ENCODE measurements around the gene OPHN1. TPM values are rescaled to one million over a fixed set of nuclear protein-coding genes. Genes with fewer than 3 reads are reported as not detected.

Gene OPHN1
- total and polyA plus RNA-seq, 10 of the 15 experiments (the other 5 are each of a cell fraction or from before 2014, with no cell fraction given): under 0.01 to 0.03 (median 0.03) TPM; not detected in 6

GRCh38 chrX:68175562-68175961 lies 257.7 kb downstream of the OPHN1 start (continued):
- TF ChIP-seq ZNF384 (IDR thresholded peaks at IDR 0.05; ENCODE audit: borderline replicate concordance, low read depth, low read length): no peak

DNA sequence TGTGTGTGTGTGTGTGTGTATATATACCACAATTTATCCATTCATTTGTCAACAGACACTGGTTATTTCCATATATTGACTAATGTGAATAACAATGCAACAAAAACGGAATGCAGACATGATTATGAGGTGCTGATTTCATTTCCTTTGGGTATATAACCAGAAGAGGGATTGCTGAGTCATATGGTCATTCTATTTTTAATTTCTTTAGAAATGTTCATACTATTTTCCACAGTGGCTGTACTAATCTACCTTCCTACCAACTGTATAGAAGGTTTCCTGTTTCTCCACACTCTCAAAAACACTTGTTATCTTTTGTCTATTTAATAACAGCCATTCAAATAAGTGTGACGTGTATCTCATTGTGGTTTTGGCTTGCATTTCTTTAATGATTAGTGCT lies 269.9 kb downstream of the OPHN1 start:
- no peaks in the 10 kb centered on the region for H3K79me2 ChIP-seq (ENCODE audit: control insufficient read depth, insufficient read depth, low read length)
- FAIRE-seq (no peak), DNase-seq (ENCODE audit: low read depth, low spot score) (no peak), ATAC-seq (no peak)
- no TSS peak for BruUV-seq (replicated peaks)
- no peaks in the 10 kb centered on the region for H3K9me3 ChIP-seq (replicated peaks; ENCODE audit: control insufficient read depth, insufficient read depth, low read length)
- SMC1A ChIA-PET (ENCODE audit: uncharacterized antibody, unreplicated experiment): no interaction called here
- CTCF ChIA-PET: no interaction called here
- intact Hi-C loops (cut with micrococcal nuclease; ENCODE audit: unreplicated experiment) (no loop called here), in situ Hi-C loops (cut with MboI) (no loop called here)
- no peaks in the 10 kb centered on the region for H4K20me1 ChIP-seq (ENCODE audit: control insufficient read depth, insufficient read depth)
- no peaks in the 10 kb centered on the region for H3K4me1 ChIP-seq (ENCODE audit: control insufficient read depth, insufficient read depth, low read length)
- RAD21 ChIA-PET (ENCODE audit: unreplicated experiment): no interaction called here
- POLR2A ChIA-PET: no interaction called here
- no peak overlapping the region for H3K9ac ChIP-seq (ENCODE audit: control insufficient read depth, insufficient read depth, low read length)
- WGBS (ENCODE audit: insufficient coverage, insufficient replicate concordance, low lambda C conversion rate, missing lambda C conversion rate): 0% methylated on average over 2 of the region's 2 CpGs
- H3K27ac ChIP-seq (ENCODE audit: control insufficient read depth, insufficient read depth): no peak overlapping the region
- H3K36me3 ChIP-seq (ENCODE audit: control insufficient read depth in 2 of 2, insufficient read depth in 2 of 2, low read length in 1 of 2): no peaks in the 10 kb centered on the region
- H2AFZ ChIP-seq (ENCODE audit: control insufficient read depth, low read depth, low read length): no peak overlapping the region
- H3K4me3 ChIP-seq: no peak overlapping the region
- H3K4me2 ChIP-seq (ENCODE audit: control insufficient read depth, insufficient read depth): no peak overlapping the region
- H3K27me3 ChIP-seq (replicated peaks in 1 of 2; ENCODE audit: control insufficient read depth in 2 of 2, insufficient read depth in 2 of 2, low read length in 1 of 2): no peaks in the 10 kb centered on the region
- TF ChIP-seq RELA (IDR thresholded peaks at IDR 0.05; ENCODE audit: borderline replicate concordance, partially characterized antibody) (no peak), NFIC (IDR thresholded peaks at IDR 0.05; ENCODE audit: low read depth, low read length) (no peak), BHLHE40 (IDR thresholded peaks at IDR 0.05; ENCODE audit: borderline replicate concordance in 1 of 2, low read depth in 2 of 2, low read length in 1 of 2) (no peak), POLR2AphosphoS5 (IDR thresholded peaks at IDR 0.05; ENCODE audit: low read length) (no peak), PAX5 (IDR thresholded peaks at IDR 0.05; ENCODE audit: borderline replicate concordance, low read depth, low read length) (no peak)

DNA sequence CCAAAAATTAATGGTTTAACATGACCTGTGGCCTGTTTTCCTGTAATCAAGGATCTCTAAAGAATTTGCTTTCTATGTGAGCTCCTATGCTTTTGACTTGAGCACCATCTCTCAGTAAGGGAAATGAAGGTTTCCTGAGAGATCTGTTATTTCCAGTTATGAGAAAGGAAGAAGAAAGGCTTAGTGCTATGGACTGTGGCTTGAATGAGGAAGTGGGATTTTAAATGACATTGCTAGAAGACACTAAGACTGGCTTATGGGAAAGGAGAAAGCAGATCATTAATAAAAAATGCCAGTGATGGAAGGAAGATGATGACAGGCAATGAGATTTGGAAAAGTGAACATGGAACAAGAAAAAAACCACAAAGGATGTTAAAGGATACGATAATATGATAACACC lies 285.4 kb downstream of the OPHN1 start:
- RAD21 ChIA-PET (ENCODE audit: unreplicated experiment): no interaction called here
- FAIRE-seq: no peak
- H3K4me1 ChIP-seq (ENCODE audit: control insufficient read depth, insufficient read depth, low read length): no peaks in the 10 kb centered on the region
- no peak overlapping the region for H3K4me2 ChIP-seq (ENCODE audit: control insufficient read depth, insufficient read depth)
- no peaks in the 10 kb centered on the region for H3K79me2 ChIP-seq (ENCODE audit: control insufficient read depth, insufficient read depth, low read length)
- H3K9ac ChIP-seq (ENCODE audit: control insufficient read depth, insufficient read depth, low read length): no peak overlapping the region
- no peaks in the 10 kb centered on the region for H3K9me3 ChIP-seq (replicated peaks; ENCODE audit: control insufficient read depth, insufficient read depth, low read length)
- H3K4me3 ChIP-seq: no peak overlapping the region
- no peak for DNase-seq (ENCODE audit: low read depth, low spot score)
- no peaks in the 10 kb centered on the region for H3K27me3 ChIP-seq (replicated peaks in 1 of 2; ENCODE audit: control insufficient read depth in 2 of 2, insufficient read depth in 2 of 2, low read length in 1 of 2)
- H3K27ac ChIP-seq (ENCODE audit: control insufficient read depth, insufficient read depth): no peak overlapping the region
- ATAC-seq: no peak
- no TSS peak for BruUV-seq (replicated peaks)
- POLR2A ChIA-PET: no interaction called here
- no peaks in the 10 kb centered on the region for H3K36me3 ChIP-seq (ENCODE audit: control insufficient read depth in 2 of 2, insufficient read depth in 2 of 2, low read length in 1 of 2)
- intact Hi-C loops (cut with micrococcal nuclease; ENCODE audit: unreplicated experiment) (no loop called here), in situ Hi-C loops (cut with MboI) (no loop called here)
- CTCF ChIA-PET: interaction anchor here (1.2 kb wide), 1 partner anchor 14 kb away, joined by 3 read pairs; no protein-coding TSS in a partner anchor
- no peaks in the 10 kb centered on the region for H4K20me1 ChIP-seq (ENCODE audit: control insufficient read depth, insufficient read depth)
- SMC1A ChIA-PET (ENCODE audit: uncharacterized antibody, unreplicated experiment): interaction anchor here (1.0 kb wide), 1 partner anchor 12 kb away, joined by 4 read pairs; no protein-coding TSS in a partner anchor
- 40% methylated on average over 1 of the region's 1 CpG for WGBS (ENCODE audit: insufficient coverage, insufficient replicate concordance, low lambda C conversion rate, missing lambda C conversion rate)
- H2AFZ ChIP-seq (ENCODE audit: control insufficient read depth, low read depth, low read length): no peak overlapping the region
- TF ChIP-seq ZZZ3 (IDR thresholded peaks at IDR 0.05; ENCODE audit: control insufficient read depth, insufficient read length, low read depth): no peak
- no peak for TF ChIP-seq WRNIP1 (IDR thresholded peaks at IDR 0.05; ENCODE audit: borderline replicate concordance, low read depth, low read length)
- TF ChIP-seq, protein P1, sequence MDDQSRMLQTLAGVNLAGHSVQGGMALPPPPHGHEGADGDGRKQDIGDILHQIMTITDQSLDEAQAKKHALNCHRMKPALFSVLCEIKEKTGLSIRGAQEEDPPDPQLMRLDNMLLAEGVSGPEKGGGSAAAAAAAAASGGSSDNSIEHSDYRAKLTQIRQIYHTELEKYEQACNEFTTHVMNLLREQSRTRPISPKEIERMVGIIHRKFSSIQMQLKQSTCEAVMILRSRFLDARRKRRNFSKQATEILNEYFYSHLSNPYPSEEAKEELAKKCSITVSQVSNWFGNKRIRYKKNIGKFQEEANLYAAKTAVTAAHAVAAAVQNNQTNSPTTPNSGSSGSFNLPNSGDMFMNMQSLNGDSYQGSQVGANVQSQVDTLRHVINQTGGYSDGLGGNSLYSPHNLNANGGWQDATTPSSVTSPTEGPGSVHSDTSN (IDR thresholded peaks at IDR 0.05; ENCODE audit: insufficient replicate concordance, low read depth, low read length): no peak
- no peak for TF ChIP-seq SMC3 (IDR thresholded peaks at IDR 0.05; ENCODE audit: borderline replicate concordance, low read length)
- no peak for TF ChIP-seq EGR1 (IDR thresholded peaks at IDR 0.05; ENCODE audit: borderline replicate concordance in 1 of 2, low read depth in 2 of 2, low read length in 2 of 2)
- no peak for TF ChIP-seq KAT2A (conservative IDR thresholded peaks at IDR 0.05; ENCODE audit: control insufficient read depth, low read depth, low read length)
- TF ChIP-seq, protein P2, sequence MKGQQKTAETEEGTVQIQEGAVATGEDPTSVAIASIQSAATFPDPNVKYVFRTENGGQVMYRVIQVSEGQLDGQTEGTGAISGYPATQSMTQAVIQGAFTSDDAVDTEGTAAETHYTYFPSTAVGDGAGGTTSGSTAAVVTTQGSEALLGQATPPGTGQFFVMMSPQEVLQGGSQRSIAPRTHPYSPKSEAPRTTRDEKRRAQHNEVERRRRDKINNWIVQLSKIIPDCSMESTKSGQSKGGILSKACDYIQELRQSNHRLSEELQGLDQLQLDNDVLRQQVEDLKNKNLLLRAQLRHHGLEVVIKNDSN (IDR thresholded peaks at IDR 0.05; ENCODE audit: borderline replicate concordance, extremely low read length, insufficient read depth, low read depth, low read length): no peak
- TF ChIP-seq NR2F1 (conservative IDR thresholded peaks at IDR 0.05): no peak
- TF ChIP-seq PML (IDR thresholded peaks at IDR 0.05; ENCODE audit: low read length): no peak
- TF ChIP-seq SMAD5 (IDR thresholded peaks at IDR 0.05; ENCODE audit: low read depth): no peak
